ENCODE results near the gene PTPRG. TPM values are rescaled to one million over a fixed set of nuclear protein-coding genes. Genes with fewer than 3 reads are reported as not detected.
A peak's percentile ranks its signal among the peaks of the same experiment; 100 is the strongest.

PTPRG gene
- total RNA-seq, 1 experiment from 2014 or later, result 69.3 TPM

- H2BK120ac ChIP-seq (ENCODE audit: low read depth, low read length, poor library complexity, severe bottlenecking), result no peak overlapping the region
- no peak overlapping the region for H3K4me3 Mint-ChIP-seq
Measured at GRCh38 chr3:62131620-62132019, 570.2 kb downstream of the PTPRG start.

More at GRCh38 chr3:62131620-62132019, 570.2 kb downstream of the PTPRG start:
- Histone ChIP-seq H3K4ac (ENCODE audit: low read depth, low read length) (no peak overlapping the region), H3K4me1 (ENCODE audit: insufficient read depth, low read length) (no peaks in the 10 kb centered on the region), H4K8ac (replicated peaks; ENCODE audit: insufficient read length, low read depth, low read length) (no peak overlapping the region), H2BK15ac (ENCODE audit: low read depth, low read length) (no peak overlapping the region), H3K9me3 (ENCODE audit: control insufficient read depth, low read depth, low read length) (no peaks in the 10 kb centered on the region), H3K14ac (ENCODE audit: insufficient read depth, low read length) (no peak overlapping the region), H3K9ac (ENCODE audit: extremely low read depth, insufficient read length, low read length) (no peak overlapping the region), H4K5ac (ENCODE audit: insufficient read length, low read depth, low read length) (no peak overlapping the region), H2AFZ (ENCODE audit: low read length) (no peak overlapping the region), H2BK12ac (ENCODE audit: insufficient read length, low read depth, low read length) (no peak overlapping the region), H4K91ac (ENCODE audit: insufficient read length, low read depth, low read length) (no peak overlapping the region), H3K79me1 (ENCODE audit: insufficient read depth, low read depth, low read length, poor library complexity, severe bottlenecking) (no peaks in the 10 kb centered on the region), H3K79me2 (ENCODE audit: insufficient read depth, low read length) (no peaks in the 10 kb centered on the region), H2BK20ac (ENCODE audit: low read depth, low read length, poor library complexity, severe bottlenecking) (no peak overlapping the region), H3K56ac (ENCODE audit: insufficient read length, low read depth, low read length) (no peak overlapping the region), H3K23me2 (ENCODE audit: insufficient read length, low read depth, low read length, poor library complexity, severe bottlenecking) (no peaks in the 10 kb centered on the region), H3K18ac (ENCODE audit: insufficient read length, low read depth, low read length) (no peak overlapping the region), H2AK5ac (ENCODE audit: insufficient read length, low read length) (no peak overlapping the region), H3K27me3 (ENCODE audit: insufficient read depth, low read length) (no peaks in the 10 kb centered on the region), H3K23ac (ENCODE audit: insufficient read length, low read depth, low read length) (no peak overlapping the region), H2BK5ac (ENCODE audit: insufficient read length, low read length) (no peak overlapping the region), H3K27ac (ENCODE audit: insufficient read length, low read depth, low read length) (no peak overlapping the region), H4K20me1 (ENCODE audit: control insufficient read depth, insufficient read depth, insufficient read length) (no peaks in the 10 kb centered on the region), H3T11ph (ENCODE audit: low read length) (no peak overlapping the region), H3K4me2 (ENCODE audit: insufficient read depth, insufficient read length, low read length) (no peak overlapping the region)
- Mint-ChIP-seq H3K36me3 (ENCODE audit: insufficient read depth in 1 of 3, low read depth in 3 of 3) (peaks cover 5 to 11% (median 7%) of the 10 kb centered on the region in 3 experiments; a peak in 6 of 7 replicates), H3K27me3 (ENCODE audit: low read depth) (no peaks in the 10 kb centered on the region), H3K27ac (no peak overlapping the region), H3K9me3 (no peaks in the 10 kb centered on the region), H3K4me1 (peaks cover 2 to 7% of the 10 kb centered on the region in 2 experiments; a peak in 2 of 4 replicates)
- no peak for DNase-seq
- TF ChIP-seq CTCF (conservative IDR thresholded peaks at IDR 0.05), result peak; percentile 65
- WGBS (ENCODE audit: extremely low coverage, insufficient read length, low lambda C conversion rate), result no CpG with 5 or more reads among the region's 3 CpGs
